Spleen (tissue), 11 donors: ENCODE results near the gene ABCA3. TPM values are rescaled to one million over a fixed set of nuclear protein-coding genes. Genes with fewer than 3 reads are reported as not detected.

Experiments
- DNase-seq: peaks from one replicate; pipeline ENCODE4 v3.0.0-alpha.2; 2020
- H3K27ac ChIP-seq, 8 donors: fragments of 200-600 bp; sonication (generic) in 7 of 8; 1 replicate in 4 of 8; 2 replicates in 4 of 8; pipeline versions ENCODE4 v1.5.0 to v1.8.0; 2016 to 2021; ENCODE audit warnings: inconsistent platforms in 4 of 8, mild to moderate bottlenecking in 4 of 8, moderate library complexity in 1 of 8
- H3K27me3 ChIP-seq, 7 donors: fragments of 200-600 bp; sonication (generic) in 6 of 7; replicated peaks in 1 of 7; 1 replicate in 4 of 7; 2 replicates in 3 of 7; pipeline versions ENCODE4 v1.5.0 to v1.8.0; 2016 to 2021; ENCODE audit warnings: inconsistent platforms in 3 of 7, mild to moderate bottlenecking in 1 of 7
- H3K36me3 ChIP-seq, 6 donors: fragments of 200-600 bp; sonication (generic) in 5 of 6; 1 replicate in 4 of 6; 2 replicates in 2 of 6; pipeline versions ENCODE4 v1.5.0 to v1.8.0; 2016 to 2021; ENCODE audit warnings: inconsistent platforms in 2 of 6
- H3K4me1 ChIP-seq, 6 donors: fragments of 200-600 bp; sonication (generic) in 5 of 6; 1 replicate in 3 of 6; 2 replicates in 3 of 6; pipeline versions ENCODE4 v1.5.0 to v1.8.0; 2016 to 2021; ENCODE audit warnings: inconsistent platforms in 3 of 6
- H3K4me3 ChIP-seq, 8 donors: fragments of 200-600 bp; sonication (generic) in 7 of 8; 1 replicate in 4 of 8; 2 replicates in 4 of 8; pipeline versions ENCODE4 v1.5.0 to v1.8.0; 2016 to 2021; ENCODE audit warnings: inconsistent platforms in 4 of 8, mild to moderate bottlenecking in 4 of 8, moderate library complexity in 2 of 8
- H3K9me3 ChIP-seq, 8 donors: fragments of 200-600 bp; sonication (generic) in 7 of 8; 1 replicate in 4 of 8; 2 replicates in 4 of 8; pipeline versions ENCODE4 v1.5.0 to v1.8.0; 2016 to 2021; ENCODE audit warnings: inconsistent platforms in 4 of 8
- POLR2A ChIP-seq, 3 donors: fragments of 450-650 bp; IDR thresholded peaks; one replicate each; pipeline ENCODE4 v1.5.1; 2017; ENCODE audit warnings: antibody characterized with exemption in 3 of 3, mild to moderate bottlenecking in 1 of 3
- POLR2AphosphoS5 ChIP-seq, 3 donors: sonication (generic); formaldehyde crosslinking; IDR thresholded peaks; one replicate each; pipeline ENCODE4 v1.5.1; 2017; ENCODE audit warnings: antibody characterized with exemption in 3 of 3
- WGBS, 5 donors: extraction: QIAGEN DNeasy Blood & Tissue Kit in 3 of 5; methylation state at CpG; one replicate each; pipeline versions ENCODE4 v1.1.5 to v1.1.7; 2013 to 2018; 5-methylcytosine and 5-hydroxymethylcytosine counted together
- intact Hi-C: fragments of 100-400 bp; cut with DNase I; formaldehyde crosslinking; loops from one replicate; pipeline ENCODE4 v1.15.0; 2023; ENCODE audit warnings: low total_unique reads
- polyA plus RNA-seq, 3 donors: library from polyadenylated mRNA; stranded (reverse); fragments of 200-250 nt; gene quantifications; one replicate each; pipeline ENCODE4 v1.2.1, GENCODE V29; 2013
- total RNA-seq, 7 donors: library from RNA; depleted of rRNA in 3 of 7; stranded (reverse); fragments of >200 nt in 3 of 7; fragmentation: NEBNext Ultra II Directional in 4 of 7; extraction: Animal tissue kit (Norgen Biotek cat#: 25700) in 4 of 7; gene quantifications; one replicate each; pipeline versions ENCODE4 v1.1.0 to v1.2.1, GENCODE V29; 2016 to 2021
- TF ChIP-seq, protein P1 (sequence below), 11 experiments: fragments of 200-600 bp in 7 of 11; fragments of 450-650 bp in 4 of 11; sonication (generic) in 4 of 11; IDR thresholded peaks in 8 of 11; conservative IDR thresholded peaks in 3 of 11; 1 replicate in 7 of 11; 2 replicates in 4 of 11; pipeline versions ENCODE4 v1.4.0 to v1.8.0; 2016 to 2021; ENCODE audit warnings: antibody characterized with exemption in 11 of 11, inconsistent platforms in 4 of 11, mild to moderate bottlenecking in 1 of 11
- donor health status: healthy with polysubstance abuse.
- donor health status: DM: no; HTN: no; CAD: no; lungs with moderate emphysema.
- donor health status: DM: no; HTN: no; CAD: no.
- donor health status: Bipolar disorder and iron deficiency.
- donor health status: healthy.
- donor health status: DM: no; HTN: no; CAD: no.
- donor health status: DM: yes; HTN: yes; CAD: no.

Gene ABCA3
- total and polyA plus RNA-seq, 10 donors: 2.5 to 12.6 (median 6.8) TPM

DNA sequence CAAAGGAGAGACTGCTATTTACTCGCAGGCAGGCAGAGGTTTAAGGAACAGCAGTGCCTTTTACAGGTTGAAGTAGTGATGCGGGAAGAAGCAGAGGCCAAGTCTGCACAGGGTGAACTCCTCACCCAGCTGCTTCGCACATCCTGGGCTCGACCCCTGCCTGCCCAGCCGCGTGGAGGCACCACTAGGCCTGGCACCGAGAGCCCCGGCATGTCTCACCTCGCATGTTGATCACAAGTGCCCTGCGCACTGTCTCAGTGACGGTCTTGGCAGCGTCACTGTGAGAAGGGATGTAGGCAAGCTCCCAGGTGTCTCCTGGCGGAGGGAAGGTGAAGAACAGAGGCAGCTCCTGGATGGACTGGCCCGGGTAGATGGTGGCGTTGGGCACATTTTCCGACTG lies 14.7 kb downstream of the ABCA3 start:
- Histone ChIP-seq H3K4me3 (no peak overlapping the region), H3K9me3 (no peaks in the 10 kb centered on the region), H3K4me1 (no peaks in the 10 kb centered on the region), H3K27ac (no peak overlapping the region), H3K27me3 (peaks cover 0 to 4% (median 0%) of the 10 kb centered on the region in 7 donors), H3K36me3 (peaks cover 0 to 65% (median 7%) of the 10 kb centered on the region in 6 donors)
- WGBS, 5 donors: 83 to 90% (median 88%) methylated on average over 15 to 16 of the region's 16 CpGs
- no peak for TF ChIP-seq POLR2AphosphoS5 (IDR thresholded peaks at IDR 0.05)
- TF ChIP-seq, protein P1, sequence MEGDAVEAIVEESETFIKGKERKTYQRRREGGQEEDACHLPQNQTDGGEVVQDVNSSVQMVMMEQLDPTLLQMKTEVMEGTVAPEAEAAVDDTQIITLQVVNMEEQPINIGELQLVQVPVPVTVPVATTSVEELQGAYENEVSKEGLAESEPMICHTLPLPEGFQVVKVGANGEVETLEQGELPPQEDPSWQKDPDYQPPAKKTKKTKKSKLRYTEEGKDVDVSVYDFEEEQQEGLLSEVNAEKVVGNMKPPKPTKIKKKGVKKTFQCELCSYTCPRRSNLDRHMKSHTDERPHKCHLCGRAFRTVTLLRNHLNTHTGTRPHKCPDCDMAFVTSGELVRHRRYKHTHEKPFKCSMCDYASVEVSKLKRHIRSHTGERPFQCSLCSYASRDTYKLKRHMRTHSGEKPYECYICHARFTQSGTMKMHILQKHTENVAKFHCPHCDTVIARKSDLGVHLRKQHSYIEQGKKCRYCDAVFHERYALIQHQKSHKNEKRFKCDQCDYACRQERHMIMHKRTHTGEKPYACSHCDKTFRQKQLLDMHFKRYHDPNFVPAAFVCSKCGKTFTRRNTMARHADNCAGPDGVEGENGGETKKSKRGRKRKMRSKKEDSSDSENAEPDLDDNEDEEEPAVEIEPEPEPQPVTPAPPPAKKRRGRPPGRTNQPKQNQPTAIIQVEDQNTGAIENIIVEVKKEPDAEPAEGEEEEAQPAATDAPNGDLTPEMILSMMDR (IDR thresholded peaks at IDR 0.05 in 8 of 11, conservative IDR thresholded peaks at IDR 0.05 in 3 of 11): no peak
- TF ChIP-seq POLR2A (IDR thresholded peaks at IDR 0.05): no peak
- DNase-seq: no peak
- intact Hi-C loops: no loop called here

GRCh38 chr16:2325181-2325580 lies 15.3 kb downstream of the ABCA3 start:
- 76 to 87% (median 80%) methylated on average over 7 of the region's 7 CpGs for WGBS, 5 donors
- Histone ChIP-seq H3K4me3 (no peak overlapping the region), H3K4me1 (no peaks in the 10 kb centered on the region), H3K9me3 (no peaks in the 10 kb centered on the region), H3K36me3 (peaks cover 0 to 69% (median 7%) of the 10 kb centered on the region in 6 donors), H3K27me3 (peaks cover 0 to 4% (median 0%) of the 10 kb centered on the region in 7 donors), H3K27ac (no peak overlapping the region)
- intact Hi-C loops: no loop called here
- TF ChIP-seq, protein P1 (IDR thresholded peaks at IDR 0.05 in 8 of 11, conservative IDR thresholded peaks at IDR 0.05 in 3 of 11): no peak
- no peak for TF ChIP-seq POLR2A (IDR thresholded peaks at IDR 0.05)
- no peak for DNase-seq

DNA sequence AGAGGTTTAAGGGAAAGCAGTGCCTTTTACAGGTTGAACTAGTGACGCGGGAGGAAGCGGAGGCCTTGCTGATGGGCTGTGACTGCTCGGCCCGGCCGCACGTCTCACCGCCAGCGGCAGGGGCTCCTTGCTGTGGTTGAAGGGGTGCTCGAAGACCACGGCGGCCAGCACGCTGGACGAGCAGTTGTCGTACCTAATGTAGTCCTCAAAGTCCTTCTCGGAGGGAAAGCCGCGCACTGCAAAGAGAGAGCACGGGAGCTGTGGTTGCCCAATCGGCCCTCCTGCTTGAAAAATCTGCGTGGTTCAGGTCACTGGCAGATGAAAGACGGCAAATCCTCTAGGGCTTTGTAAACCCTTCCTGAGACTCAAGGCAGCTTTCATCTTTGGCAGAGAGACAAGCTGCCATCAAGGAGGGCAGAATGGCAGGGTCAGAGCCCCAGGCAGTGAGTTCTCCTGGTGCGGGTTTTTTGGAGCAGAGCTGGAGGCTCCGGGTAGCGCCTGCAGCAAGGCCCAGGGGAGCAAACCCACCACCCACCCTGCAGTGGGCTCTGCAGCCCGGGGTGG lies 16.1 kb downstream of the ABCA3 start:
- WGBS, 5 donors: 88 to 90% (median 89%) methylated on average over 26 of the region's 26 CpGs
- intact Hi-C loops: no loop called here
- Histone ChIP-seq H3K9me3 (no peaks in the 10 kb centered on the region), H3K4me1 (no peaks in the 10 kb centered on the region), H3K4me3 (no peak overlapping the region), H3K27me3 (peaks cover 0 to under 1% (median 0%) of the 10 kb centered on the region in 7 donors), H3K36me3 (peaks cover 0 to 73% (median 7%) of the 10 kb centered on the region in 6 donors), H3K27ac (no peak overlapping the region)
- TF ChIP-seq POLR2A (IDR thresholded peaks at IDR 0.05): no peak
- no peak for DNase-seq

- Histone ChIP-seq H3K36me3 (peaks cover 0 to 80% (median 7%) of the 10 kb centered on the region in 6 donors), H3K27ac (no peak overlapping the region), H3K9me3 (no peaks in the 10 kb centered on the region), H3K4me1 (no peaks in the 10 kb centered on the region), H3K4me3 (no peak overlapping the region), H3K27me3 (no peaks in the 10 kb centered on the region)
- intact Hi-C loops: no loop called here
- DNase-seq: no peak
- TF ChIP-seq POLR2AphosphoS5 (IDR thresholded peaks at IDR 0.05) (no peak), POLR2A (IDR thresholded peaks at IDR 0.05) (no peak)
- TF ChIP-seq, protein P1 (IDR thresholded peaks at IDR 0.05 in 8 of 11, conservative IDR thresholded peaks at IDR 0.05 in 3 of 11): no peak
- whole genome bisulfite sequencing, 5 donors: 73 to 94% (median 87%) methylated on average over 8 of the region's 8 CpGs
Measured at GRCh38 chr16:2323701-2324100, 16.8 kb downstream of the ABCA3 start.
